ENCODE results near the gene PCSK1N. TPM values are rescaled to one million over a fixed set of nuclear protein-coding genes. Genes with fewer than 3 reads are reported as not detected.

Gene PCSK1N
- total and polyA plus RNA-seq, 12 donors, result 0.03 to 0.78 (median 0.38) TPM; not detected in 6

DNA sequence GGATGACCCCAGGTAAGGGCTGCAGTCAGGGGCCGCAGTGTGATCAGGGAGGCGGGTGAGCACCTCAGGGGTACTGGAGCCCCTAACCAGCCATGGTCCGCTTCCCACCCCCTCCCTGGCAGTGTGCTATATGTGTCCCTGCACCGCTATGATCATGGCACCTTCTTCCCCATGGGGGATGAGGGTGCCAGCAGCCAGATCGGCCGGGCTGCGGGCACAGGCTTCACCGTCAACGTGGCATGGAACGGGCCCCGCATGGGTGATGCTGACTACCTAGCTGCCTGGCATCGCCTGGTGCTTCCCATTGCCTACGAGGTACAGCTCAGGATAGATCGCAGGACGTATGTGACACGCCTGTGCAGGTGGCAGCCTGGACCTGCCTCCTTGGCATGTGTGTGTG is 17.3 kb downstream of the PCSK1N start:
- H3K9me3 ChIP-seq, result no peaks in the 10 kb centered on the region
- intact Hi-C loops (cut with DNase I), result no loop called here
- TF ChIP-seq, protein P1, sequence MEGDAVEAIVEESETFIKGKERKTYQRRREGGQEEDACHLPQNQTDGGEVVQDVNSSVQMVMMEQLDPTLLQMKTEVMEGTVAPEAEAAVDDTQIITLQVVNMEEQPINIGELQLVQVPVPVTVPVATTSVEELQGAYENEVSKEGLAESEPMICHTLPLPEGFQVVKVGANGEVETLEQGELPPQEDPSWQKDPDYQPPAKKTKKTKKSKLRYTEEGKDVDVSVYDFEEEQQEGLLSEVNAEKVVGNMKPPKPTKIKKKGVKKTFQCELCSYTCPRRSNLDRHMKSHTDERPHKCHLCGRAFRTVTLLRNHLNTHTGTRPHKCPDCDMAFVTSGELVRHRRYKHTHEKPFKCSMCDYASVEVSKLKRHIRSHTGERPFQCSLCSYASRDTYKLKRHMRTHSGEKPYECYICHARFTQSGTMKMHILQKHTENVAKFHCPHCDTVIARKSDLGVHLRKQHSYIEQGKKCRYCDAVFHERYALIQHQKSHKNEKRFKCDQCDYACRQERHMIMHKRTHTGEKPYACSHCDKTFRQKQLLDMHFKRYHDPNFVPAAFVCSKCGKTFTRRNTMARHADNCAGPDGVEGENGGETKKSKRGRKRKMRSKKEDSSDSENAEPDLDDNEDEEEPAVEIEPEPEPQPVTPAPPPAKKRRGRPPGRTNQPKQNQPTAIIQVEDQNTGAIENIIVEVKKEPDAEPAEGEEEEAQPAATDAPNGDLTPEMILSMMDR (IDR thresholded peaks at IDR 0.05), result no peak
- peaks cover 0 to 71% (median 0%) of the 10 kb centered on the region in 9 donors for H3K36me3 ChIP-seq
- ATAC-seq (no peak), DNase-seq (no peak)
- H3K4me1 ChIP-seq, result no peaks in the 10 kb centered on the region
- 93 to 98% methylated on average over 16 of the region's 16 CpGs for WGBS, 2 donors
- H3K27me3 ChIP-seq, result no peaks in the 10 kb centered on the region
- H3K4me3 ChIP-seq, result no peak overlapping the region
- H3K27ac ChIP-seq, result no peak overlapping the region

DNA sequence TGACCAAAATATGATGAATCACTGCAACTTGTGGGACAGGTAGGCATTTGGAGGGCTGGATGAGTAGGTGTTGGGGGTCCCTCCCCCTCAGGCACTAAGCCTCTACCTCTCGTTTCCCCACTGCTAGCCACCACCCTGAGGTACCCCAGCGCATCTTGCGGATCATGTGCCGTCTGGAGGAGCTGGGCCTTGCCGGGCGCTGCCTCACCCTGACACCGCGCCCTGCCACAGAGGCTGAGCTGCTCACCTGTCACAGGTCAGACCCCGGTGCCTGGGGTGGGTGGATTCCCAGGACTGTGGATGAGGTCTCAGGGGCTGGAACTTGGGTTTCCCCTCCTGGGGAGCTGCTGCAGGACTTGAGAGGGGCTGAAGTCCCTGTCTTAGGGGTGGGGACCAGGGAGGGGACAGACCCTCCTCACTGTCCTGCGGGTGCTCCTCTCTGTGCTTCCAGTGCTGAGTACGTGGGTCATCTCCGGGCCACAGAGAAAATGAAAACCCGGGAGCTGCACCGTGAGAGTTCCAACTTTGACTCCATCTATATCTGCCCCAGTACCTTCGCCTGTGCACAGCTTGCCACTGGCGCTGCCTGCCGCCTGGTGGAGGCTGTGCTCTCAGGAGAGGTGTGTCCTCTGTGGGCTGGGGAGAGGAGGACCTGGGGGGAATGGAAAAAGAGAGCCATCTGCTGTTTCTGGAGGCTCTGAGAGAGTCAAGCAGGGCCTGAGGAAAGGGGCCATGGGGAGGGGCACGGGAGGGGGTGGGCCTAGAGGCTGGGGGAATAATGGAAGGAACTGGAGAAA is 19.2 kb downstream of the PCSK1N start:
- 92 to 95% methylated on average over 15 to 18 of the region's 18 CpGs for WGBS, 2 donors
- Histone ChIP-seq H3K27me3 (no peaks in the 10 kb centered on the region), H3K4me1 (no peaks in the 10 kb centered on the region), H3K27ac (no peak overlapping the region), H3K4me3 (no peak overlapping the region), H3K9me3 (no peaks in the 10 kb centered on the region), H3K36me3 (peaks cover 0 to 72% (median 0%) of the 10 kb centered on the region in 9 donors)
- DNase-seq, result no peak
- TF ChIP-seq, protein P1 (IDR thresholded peaks at IDR 0.05), result no peak
- intact Hi-C loops (cut with DNase I), result no loop called here
- ATAC-seq, result peak in 1 of 8 donors; percentile 25

DNA sequence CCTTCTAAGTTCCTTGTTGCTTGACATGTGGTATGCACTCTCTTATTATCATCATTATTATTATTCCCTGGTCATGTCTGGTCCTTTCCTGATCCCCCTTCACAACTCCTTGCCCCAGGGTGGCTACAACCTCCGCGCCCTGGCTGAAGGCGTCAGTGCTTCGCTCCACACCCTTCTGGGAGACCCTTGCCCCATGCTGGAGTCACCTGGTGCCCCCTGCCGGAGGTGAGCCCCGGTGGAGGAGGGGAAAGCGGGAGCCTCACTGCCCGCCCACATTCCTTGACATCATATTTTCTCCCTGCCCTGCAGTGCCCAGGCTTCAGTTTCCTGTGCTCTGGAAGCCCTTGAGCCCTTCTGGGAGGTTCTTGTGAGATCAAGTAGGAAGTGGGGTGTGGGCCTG is 20.1 kb downstream of the PCSK1N start:
- intact Hi-C loops (cut with DNase I), result no loop called here
- WGBS, 2 donors, result 84 to 92% methylated on average over 8 of the region's 8 CpGs
- Histone ChIP-seq H3K4me1 (no peaks in the 10 kb centered on the region), H3K4me3 (no peak overlapping the region), H3K36me3 (peaks cover 0 to 81% (median 0%) of the 10 kb centered on the region in 9 donors), H3K27me3 (no peaks in the 10 kb centered on the region), H3K27ac (no peak overlapping the region), H3K9me3 (no peaks in the 10 kb centered on the region)
- DNase-seq (no peak), ATAC-seq (no peak)
- TF ChIP-seq, protein P1 (IDR thresholded peaks at IDR 0.05), result no peak

DNA sequence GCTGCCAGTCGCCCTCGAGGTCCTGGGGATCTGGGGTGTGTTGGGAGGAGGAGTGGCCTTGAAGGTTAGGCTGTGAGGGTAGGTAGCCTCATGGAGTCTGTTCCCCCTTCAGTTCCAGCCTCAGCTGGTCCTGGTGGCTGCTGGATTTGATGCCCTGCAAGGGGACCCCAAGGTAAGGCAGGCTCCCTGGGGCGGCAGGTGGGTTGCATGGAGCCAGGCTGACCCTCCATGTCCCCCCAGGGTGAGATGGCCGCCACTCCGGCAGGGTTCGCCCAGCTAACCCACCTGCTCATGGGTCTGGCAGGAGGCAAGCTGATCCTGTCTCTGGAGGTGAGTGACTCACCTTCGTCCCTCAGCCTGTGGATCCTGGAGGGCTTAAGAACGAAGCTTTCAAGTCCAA is 20.7 kb downstream of the PCSK1N start:
- no peak overlapping the region for H3K27ac ChIP-seq
- DNase-seq (no peak), ATAC-seq (no peak)
- no peaks in the 10 kb centered on the region for H3K4me1 ChIP-seq
- intact Hi-C loops (cut with DNase I), result no loop called here
- peaks cover 0 to 81% (median 0%) of the 10 kb centered on the region in 9 donors for H3K36me3 ChIP-seq
- no peaks in the 10 kb centered on the region for H3K9me3 ChIP-seq
- no peaks in the 10 kb centered on the region for H3K27me3 ChIP-seq
- WGBS, 2 donors, result 95% methylated on average over 8 of the region's 8 CpGs
- TF ChIP-seq, protein P1 (IDR thresholded peaks at IDR 0.05), result no peak
- H3K4me3 ChIP-seq, result no peak overlapping the region

Data from heart right ventricle (tissue), 16 donors.